ENCODE data around the gene EFHD1. TPM values are rescaled to one million over a fixed set of nuclear protein-coding genes. Genes with fewer than 3 reads are reported as not detected.
"Not testable (repeated sequence)": the region's sequence is repeated elsewhere in the genome, so short reads cannot be mapped to it uniquely, and the experiment has no call there.

EFHD1 gene
- polyA plus RNA-seq, 1 donor: 1.7 TPM

GRCh38 chr2:232668805-232669444 lies 35.5 kb downstream of the EFHD1 start:
- Histone ChIP-seq H3K27ac (ENCODE audit: low read length) (no peak overlapping the region), H3K4me1 (ENCODE audit: control insufficient read depth, insufficient read depth, low read length) (no peaks in the 10 kb centered on the region), H3K27me3 (ENCODE audit: control insufficient read depth, insufficient read depth, low read length) (no peaks in the 10 kb centered on the region), H3K4me3 (ENCODE audit: low read length) (no peak overlapping the region), H3K36me3 (ENCODE audit: control insufficient read depth, insufficient read depth, low read length) (no peaks in the 10 kb centered on the region), H3K9me3 (ENCODE audit: control insufficient read depth, low read depth, low read length) (no peaks in the 10 kb centered on the region)
- peak in 1 of 2 donors; percentile 18 for DNase-seq
- 82% methylated on average over 2 of the region's 17 CpGs for WGBS (ENCODE audit: insufficient coverage, low lambda C conversion rate)

- WGBS (ENCODE audit: insufficient coverage, low lambda C conversion rate): no CpG with 5 or more reads among the region's 1 CpG
- Histone ChIP-seq H3K27me3 (ENCODE audit: control insufficient read depth, insufficient read depth, low read length) (no peaks in the 10 kb centered on the region), H3K4me3 (ENCODE audit: low read length) (no peak overlapping the region), H3K9me3 (ENCODE audit: control insufficient read depth, low read depth, low read length) (no peaks in the 10 kb centered on the region), H3K36me3 (ENCODE audit: control insufficient read depth, insufficient read depth, low read length) (no peaks in the 10 kb centered on the region), H3K27ac (ENCODE audit: low read length) (no peak overlapping the region), H3K4me1 (ENCODE audit: control insufficient read depth, insufficient read depth, low read length) (no peaks in the 10 kb centered on the region)
- DNase-seq: no peak
Observed at GRCh38 chr2:232672588-232672987, 39.2 kb downstream of the EFHD1 start.

GRCh38 chr2:232674491-232674890 lies 41.1 kb downstream of the EFHD1 start:
- Histone ChIP-seq H3K4me1 (ENCODE audit: control insufficient read depth, insufficient read depth, low read length) (no peaks in the 10 kb centered on the region), H3K4me3 (ENCODE audit: low read length) (no peak overlapping the region), H3K27me3 (ENCODE audit: control insufficient read depth, insufficient read depth, low read length) (no peaks in the 10 kb centered on the region), H3K27ac (ENCODE audit: low read length) (no peak overlapping the region), H3K9me3 (ENCODE audit: control insufficient read depth, low read depth, low read length) (no peaks in the 10 kb centered on the region), H3K36me3 (ENCODE audit: control insufficient read depth, insufficient read depth, low read length) (no peaks in the 10 kb centered on the region)
- DNase-seq: no peak
- 20% methylated on average over 1 of the region's 6 CpGs for WGBS (ENCODE audit: insufficient coverage, low lambda C conversion rate)

GRCh38 chr2:232675381-232675780 lies 42.0 kb downstream of the EFHD1 start:
- Histone ChIP-seq H3K4me3 (ENCODE audit: low read length) (no peak overlapping the region), H3K4me1 (ENCODE audit: control insufficient read depth, insufficient read depth, low read length) (no peaks in the 10 kb centered on the region), H3K27ac (ENCODE audit: low read length) (no peak overlapping the region), H3K27me3 (ENCODE audit: control insufficient read depth, insufficient read depth, low read length) (no peaks in the 10 kb centered on the region), H3K36me3 (ENCODE audit: control insufficient read depth, insufficient read depth, low read length) (no peaks in the 10 kb centered on the region), H3K9me3 (ENCODE audit: control insufficient read depth, low read depth, low read length) (no peaks in the 10 kb centered on the region)
- no peak for DNase-seq
- no CpG with 5 or more reads among the region's 10 CpGs for WGBS (ENCODE audit: insufficient coverage, low lambda C conversion rate)

- Histone ChIP-seq H3K27me3 (ENCODE audit: control insufficient read depth, insufficient read depth, low read length) (peaks cover 3% of the 10 kb centered on the region), H3K9me3 (ENCODE audit: control insufficient read depth, low read depth, low read length) (no peaks in the 10 kb centered on the region), H3K4me3 (ENCODE audit: low read length) (no peak overlapping the region), H3K27ac (ENCODE audit: low read length) (no peak overlapping the region), H3K4me1 (ENCODE audit: control insufficient read depth, insufficient read depth, low read length) (no peaks in the 10 kb centered on the region), H3K36me3 (ENCODE audit: control insufficient read depth, insufficient read depth, low read length) (no peaks in the 10 kb centered on the region)
- WGBS (ENCODE audit: insufficient coverage, low lambda C conversion rate): 90% methylated on average over 2 of the region's 7 CpGs
- no peak for DNase-seq
Observed at GRCh38 chr2:232680006-232680405, 46.6 kb downstream of the EFHD1 start.

GRCh38 chr2:232681527-232681926 lies 48.1 kb downstream of the EFHD1 start:
- H3K27ac ChIP-seq (ENCODE audit: low read length): no peak overlapping the region
- H3K4me3 ChIP-seq (ENCODE audit: low read length): no peak overlapping the region
- H3K36me3 ChIP-seq (ENCODE audit: control insufficient read depth, insufficient read depth, low read length): no peaks in the 10 kb centered on the region
- H3K27me3 ChIP-seq (ENCODE audit: control insufficient read depth, insufficient read depth, low read length): peaks cover 3% of the 10 kb centered on the region
- H3K9me3 ChIP-seq (ENCODE audit: control insufficient read depth, low read depth, low read length): no peaks in the 10 kb centered on the region
- DNase-seq: no peak
- H3K4me1 ChIP-seq (ENCODE audit: control insufficient read depth, insufficient read depth, low read length): no peaks in the 10 kb centered on the region
- WGBS (ENCODE audit: insufficient coverage, low lambda C conversion rate): no CpG with 5 or more reads among the region's 10 CpGs

GRCh38 chr2:232683368-232683767 lies 50.0 kb downstream of the EFHD1 start:
- H3K4me3 ChIP-seq (ENCODE audit: low read length): no peak overlapping the region
- H3K36me3 ChIP-seq (ENCODE audit: control insufficient read depth, insufficient read depth, low read length): no peaks in the 10 kb centered on the region
- no peak overlapping the region for H3K27ac ChIP-seq (ENCODE audit: low read length)
- no CpG with 5 or more reads among the region's 1 CpG for WGBS (ENCODE audit: insufficient coverage, low lambda C conversion rate)
- DNase-seq: no peak
- no peaks in the 10 kb centered on the region for H3K4me1 ChIP-seq (ENCODE audit: control insufficient read depth, insufficient read depth, low read length)
- H3K9me3 ChIP-seq (ENCODE audit: control insufficient read depth, low read depth, low read length): no peaks in the 10 kb centered on the region
- peaks cover 3% of the 10 kb centered on the region for H3K27me3 ChIP-seq (ENCODE audit: control insufficient read depth, insufficient read depth, low read length)

- DNase-seq; H3K36me3 ChIP-seq (ENCODE audit: control insufficient read depth, insufficient read depth, low read length); H3K27ac ChIP-seq (ENCODE audit: low read length); H3K27me3 ChIP-seq (ENCODE audit: control insufficient read depth, insufficient read depth, low read length); H3K9me3 ChIP-seq (ENCODE audit: control insufficient read depth, low read depth, low read length); H3K4me3 ChIP-seq (ENCODE audit: low read length); H3K4me1 ChIP-seq (ENCODE audit: control insufficient read depth, insufficient read depth, low read length): not testable (repeated sequence)
- WGBS (ENCODE audit: insufficient coverage, low lambda C conversion rate): 100% methylated on average over 2 of the region's 6 CpGs
Observed at GRCh38 chr2:232685391-232685790, 52.0 kb downstream of the EFHD1 start.

GRCh38 chr2:232687382-232688160 lies 54.2 kb downstream of the EFHD1 start:
- Histone ChIP-seq H3K4me1 (ENCODE audit: control insufficient read depth, insufficient read depth, low read length) (no peaks in the 10 kb centered on the region), H3K4me3 (ENCODE audit: low read length) (no peak overlapping the region), H3K27ac (ENCODE audit: low read length) (no peak overlapping the region), H3K36me3 (ENCODE audit: control insufficient read depth, insufficient read depth, low read length) (no peaks in the 10 kb centered on the region), H3K27me3 (ENCODE audit: control insufficient read depth, insufficient read depth, low read length) (no peaks in the 10 kb centered on the region), H3K9me3 (ENCODE audit: control insufficient read depth, low read depth, low read length) (no peaks in the 10 kb centered on the region)
- WGBS (ENCODE audit: insufficient coverage, low lambda C conversion rate): no CpG with 5 or more reads among the region's 11 CpGs
- DNase-seq: no peak

- no peak for DNase-seq
- Histone ChIP-seq H3K36me3 (ENCODE audit: control insufficient read depth, insufficient read depth, low read length) (no peaks in the 10 kb centered on the region), H3K9me3 (ENCODE audit: control insufficient read depth, low read depth, low read length) (no peaks in the 10 kb centered on the region), H3K4me1 (ENCODE audit: control insufficient read depth, insufficient read depth, low read length) (no peaks in the 10 kb centered on the region), H3K4me3 (ENCODE audit: low read length) (no peak overlapping the region), H3K27ac (ENCODE audit: low read length) (no peak overlapping the region), H3K27me3 (ENCODE audit: control insufficient read depth, insufficient read depth, low read length) (no peaks in the 10 kb centered on the region)
- 91% methylated on average over 4 of the region's 7 CpGs for WGBS (ENCODE audit: insufficient coverage, low lambda C conversion rate)
Observed at GRCh38 chr2:232688201-232688600, 54.8 kb downstream of the EFHD1 start.

All from large intestine (tissue), 3 donors.